ENCODE data around the gene JCAD. TPM values are rescaled to one million over a fixed set of nuclear protein-coding genes. Genes with fewer than 3 reads are reported as not detected.
"Not testable (repeated sequence)": the region's sequence is repeated elsewhere in the genome, so short reads cannot be mapped to it uniquely, and the experiment has no call there.

Gene JCAD
- total and polyA plus RNA-seq, 2 donors (not counting 1 experiment from before 2014, with no cell fraction given) = 3.3 to 27.1 TPM

GRCh38 chr10:30027057-30028005, 32.1 kb downstream of the JCAD start:
- H3K9me3 ChIP-seq (ENCODE audit: control insufficient read depth, insufficient read depth, low read depth, low read length) = no peaks in the 10 kb centered on the region
- no peaks in the 10 kb centered on the region for H3K27me3 ChIP-seq (ENCODE audit: control insufficient read depth, insufficient read depth, low read length)
- H2AFZ ChIP-seq (ENCODE audit: low read length) = no peak overlapping the region
- no peak overlapping the region for H3K4me2 ChIP-seq (ENCODE audit: extremely low read depth, insufficient read depth, low read length)
- no peaks in the 10 kb centered on the region for H4K20me1 ChIP-seq (ENCODE audit: control insufficient read depth, extremely low read depth, insufficient read depth, low read length)
- TF ChIP-seq CTCF (conservative IDR thresholded peaks at IDR 0.05 in 1 of 2, IDR thresholded peaks at IDR 0.05 in 1 of 2; ENCODE audit: low read depth in 1 of 2, low read length in 2 of 2) (peak in 1 of 2 donors; percentile 8), EZH2 (IDR thresholded peaks at IDR 0.05; ENCODE audit: low read length, missing control alignments) (no peak)
- H3K4me3 ChIP-seq (replicated peaks in 1 of 4; ENCODE audit: control extremely low read depth in 1 of 4, insufficient read depth in 1 of 4, low read depth in 3 of 4, low read length in 4 of 4) = no peak overlapping the region
- no peaks in the 10 kb centered on the region for H3K79me2 ChIP-seq (ENCODE audit: control insufficient read depth, insufficient read depth, low read length)
- DNase-seq (ENCODE audit: low read depth in 2 of 2) = no peak
- no peaks in the 10 kb centered on the region for H3K36me3 ChIP-seq (ENCODE audit: control insufficient read depth, insufficient read depth, low read length)
- H3K9ac ChIP-seq (ENCODE audit: insufficient read depth, low read length) = no peak overlapping the region
- no peak overlapping the region for H3K27ac ChIP-seq (ENCODE audit: insufficient read depth, low read length)
- no peaks in the 10 kb centered on the region for H3K4me1 ChIP-seq (ENCODE audit: control insufficient read depth, extremely low read depth, insufficient read depth, low read length)

GRCh38 chr10:30026578-30026977, 32.8 kb downstream of the JCAD start:
- Histone ChIP-seq H3K27ac (ENCODE audit: insufficient read depth, low read length) (no peak overlapping the region), H3K4me1 (ENCODE audit: control insufficient read depth, extremely low read depth, insufficient read depth, low read length) (no peaks in the 10 kb centered on the region), H3K27me3 (ENCODE audit: control insufficient read depth, insufficient read depth, low read length) (no peaks in the 10 kb centered on the region), H3K9me3 (ENCODE audit: control insufficient read depth, insufficient read depth, low read depth, low read length) (no peaks in the 10 kb centered on the region), H3K4me2 (ENCODE audit: extremely low read depth, insufficient read depth, low read length) (no peak overlapping the region), H3K9ac (ENCODE audit: insufficient read depth, low read length) (no peak overlapping the region), H3K4me3 (replicated peaks in 1 of 4; ENCODE audit: control extremely low read depth in 1 of 4, insufficient read depth in 1 of 4, low read depth in 3 of 4, low read length in 4 of 4) (no peak overlapping the region), H2AFZ (ENCODE audit: low read length) (no peak overlapping the region), H4K20me1 (ENCODE audit: control insufficient read depth, extremely low read depth, insufficient read depth, low read length) (no peaks in the 10 kb centered on the region), H3K79me2 (ENCODE audit: control insufficient read depth, insufficient read depth, low read length) (no peaks in the 10 kb centered on the region), H3K36me3 (ENCODE audit: control insufficient read depth, insufficient read depth, low read length) (no peaks in the 10 kb centered on the region)
- DNase-seq (ENCODE audit: low read depth in 2 of 2) = no peak
- TF ChIP-seq EZH2 (IDR thresholded peaks at IDR 0.05; ENCODE audit: low read length, missing control alignments) = no peak
- TF ChIP-seq CTCF (conservative IDR thresholded peaks at IDR 0.05 in 1 of 2, IDR thresholded peaks at IDR 0.05 in 1 of 2; ENCODE audit: low read depth in 1 of 2, low read length in 2 of 2) = no peak

DNA sequence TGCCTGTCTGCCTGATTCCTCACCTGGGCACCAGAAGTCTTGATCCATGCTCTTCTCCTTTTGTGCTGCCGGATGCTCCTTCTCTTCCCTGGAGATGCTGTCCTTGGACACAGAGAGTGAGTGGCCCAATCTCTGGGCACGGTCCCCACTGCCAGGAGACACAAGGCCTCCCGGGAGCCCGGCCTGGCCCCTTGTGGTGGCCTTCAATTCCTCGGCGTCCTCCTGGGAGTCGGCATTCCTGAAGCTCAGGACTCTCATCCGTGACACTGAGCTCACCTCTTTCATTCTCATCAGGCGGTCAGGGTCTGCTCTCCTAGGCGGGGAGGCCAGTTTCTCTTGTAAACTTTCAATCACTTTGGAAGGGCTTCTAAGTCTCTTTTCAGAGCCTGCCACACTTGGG, 33.3 kb downstream of the JCAD start:
- H3K27me3 ChIP-seq (ENCODE audit: control insufficient read depth, insufficient read depth, low read length) = no peaks in the 10 kb centered on the region
- H3K27ac ChIP-seq (ENCODE audit: insufficient read depth, low read length) = no peak overlapping the region
- H2AFZ ChIP-seq (ENCODE audit: low read length) = no peak overlapping the region
- H3K36me3 ChIP-seq (ENCODE audit: control insufficient read depth, insufficient read depth, low read length) = no peaks in the 10 kb centered on the region
- no peaks in the 10 kb centered on the region for H3K9me3 ChIP-seq (ENCODE audit: control insufficient read depth, insufficient read depth, low read depth, low read length)
- no peak overlapping the region for H3K4me3 ChIP-seq (replicated peaks in 1 of 4; ENCODE audit: control extremely low read depth in 1 of 4, insufficient read depth in 1 of 4, low read depth in 3 of 4, low read length in 4 of 4)
- H3K4me1 ChIP-seq (ENCODE audit: control insufficient read depth, extremely low read depth, insufficient read depth, low read length) = no peaks in the 10 kb centered on the region
- no peak for TF ChIP-seq EZH2 (IDR thresholded peaks at IDR 0.05; ENCODE audit: low read length, missing control alignments)
- no peak for TF ChIP-seq CTCF (conservative IDR thresholded peaks at IDR 0.05 in 1 of 2, IDR thresholded peaks at IDR 0.05 in 1 of 2; ENCODE audit: low read depth in 1 of 2, low read length in 2 of 2)
- H3K79me2 ChIP-seq (ENCODE audit: control insufficient read depth, insufficient read depth, low read length) = no peaks in the 10 kb centered on the region
- no peak overlapping the region for H3K9ac ChIP-seq (ENCODE audit: insufficient read depth, low read length)
- no peaks in the 10 kb centered on the region for H4K20me1 ChIP-seq (ENCODE audit: control insufficient read depth, extremely low read depth, insufficient read depth, low read length)
- H3K4me2 ChIP-seq (ENCODE audit: extremely low read depth, insufficient read depth, low read length) = no peak overlapping the region
- DNase-seq (ENCODE audit: low read depth in 2 of 2) = no peak

GRCh38 chr10:30025428-30025827, 34.0 kb downstream of the JCAD start:
- not testable (repeated sequence) for DNase-seq (ENCODE audit: low read depth in 2 of 2); H3K4me1 ChIP-seq (ENCODE audit: control insufficient read depth, extremely low read depth, insufficient read depth, low read length); H3K9ac ChIP-seq (ENCODE audit: insufficient read depth, low read length); H3K9me3 ChIP-seq (ENCODE audit: control insufficient read depth, insufficient read depth, low read depth, low read length); H3K27me3 ChIP-seq (ENCODE audit: control insufficient read depth, insufficient read depth, low read length); H3K4me3 ChIP-seq (replicated peaks in 1 of 4; ENCODE audit: control extremely low read depth in 1 of 4, insufficient read depth in 1 of 4, low read depth in 3 of 4, low read length in 4 of 4); H2AFZ ChIP-seq (ENCODE audit: low read length); H3K27ac ChIP-seq (ENCODE audit: insufficient read depth, low read length); H3K4me2 ChIP-seq (ENCODE audit: extremely low read depth, insufficient read depth, low read length); H3K36me3 ChIP-seq (ENCODE audit: control insufficient read depth, insufficient read depth, low read length); H3K79me2 ChIP-seq (ENCODE audit: control insufficient read depth, insufficient read depth, low read length); H4K20me1 ChIP-seq (ENCODE audit: control insufficient read depth, extremely low read depth, insufficient read depth, low read length)
